Stromal cell of bone marrow (primary cell): ENCODE results near the gene USP31.

Source experiments
- DNase-seq: peaks from one replicate; pipeline ENCODE4 v3.0.0-alpha.2; 2012; ENCODE audit warnings: low read depth

USP31 gene

DNA sequence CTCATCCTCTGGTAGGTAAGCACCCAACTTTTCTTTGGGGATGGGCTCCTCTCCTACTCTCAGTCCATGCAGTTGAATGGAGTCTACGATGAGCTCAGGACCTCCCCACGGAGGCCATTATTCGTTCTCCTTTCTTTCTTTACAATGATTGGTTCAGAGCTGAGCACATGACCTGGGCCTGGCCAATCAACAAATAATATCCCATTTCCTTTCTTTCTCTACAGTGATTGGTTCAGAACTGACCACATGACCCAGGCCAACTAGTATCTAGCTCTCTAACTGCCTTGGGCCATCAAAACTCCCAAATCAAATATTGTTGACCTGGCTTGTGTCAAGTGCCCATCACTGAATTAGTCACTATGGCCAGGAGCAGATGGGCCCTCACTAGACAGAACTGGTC is 129.2 kb downstream of the USP31 start:
- no peak for DNase-seq

DNA sequence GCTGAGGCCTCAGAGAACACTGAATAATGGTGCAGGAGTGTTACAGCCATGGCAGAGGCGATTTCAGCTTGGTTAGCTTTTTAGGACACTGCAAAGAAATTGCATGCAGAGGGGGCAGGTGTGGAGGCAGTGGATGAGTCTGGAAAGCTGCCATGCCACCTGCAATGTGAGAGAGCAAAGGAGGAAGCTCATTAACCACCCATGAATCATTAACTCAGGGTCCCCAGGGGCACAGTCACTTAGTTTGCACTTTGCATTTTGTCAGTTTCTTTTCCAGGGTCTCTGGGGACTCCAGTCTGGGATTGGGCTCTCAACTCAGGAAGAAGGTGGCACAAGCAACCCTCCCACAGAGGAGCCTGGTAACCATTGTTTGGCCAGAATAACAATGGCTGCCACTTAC is 132.9 kb downstream of the USP31 start:
- DNase-seq = no peak

DNA sequence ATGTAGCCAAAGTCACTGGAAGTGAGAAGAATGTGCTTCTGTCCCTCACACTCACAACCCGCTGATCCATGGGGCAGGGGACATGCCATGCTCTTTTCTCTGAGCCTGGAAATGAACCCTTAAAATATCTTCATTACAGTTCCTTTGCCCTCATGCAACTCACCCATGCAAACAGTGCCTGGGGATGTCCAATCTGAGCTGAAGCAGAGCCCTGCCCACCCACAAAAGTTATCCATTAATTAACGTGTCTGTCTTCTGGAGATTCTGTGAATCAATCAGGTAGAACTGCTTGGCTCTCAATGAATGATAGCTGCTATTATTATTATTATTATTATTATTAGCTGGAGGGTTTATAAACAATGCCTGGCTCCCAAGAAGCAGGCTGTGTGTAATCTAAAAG is 133.7 kb downstream of the USP31 start:
- DNase-seq = no peak

DNA sequence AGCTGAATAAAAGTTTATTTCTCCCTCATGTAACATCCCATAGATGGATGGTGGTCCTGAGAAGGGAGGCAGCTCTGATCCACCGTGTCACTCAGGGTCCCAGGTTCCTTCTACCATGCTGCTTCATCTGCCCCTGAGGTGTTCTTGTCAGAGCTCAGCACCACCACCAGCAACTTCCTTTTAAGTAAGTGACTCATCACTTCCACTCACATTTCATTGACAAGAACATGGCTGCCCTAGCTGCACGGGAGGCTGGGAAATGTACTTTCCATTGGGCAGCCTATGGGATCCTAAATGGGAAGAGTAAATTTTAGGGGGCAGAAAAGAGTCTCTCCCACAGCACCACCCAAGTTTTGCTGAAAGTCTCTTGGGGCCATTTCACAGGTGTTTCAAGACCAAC is 134.7 kb downstream of the USP31 start:
- DNase-seq = no peak
